HG03521 (cell line): ENCODE results near the gene DHRSX.
"Not testable (repeated sequence)": the region's sequence is repeated elsewhere in the genome, so short reads cannot be mapped to it uniquely, and the experiment has no call there.

Source experiments
- ATAC-seq: cut with Tn5 transposase; IDR thresholded peaks from one replicate; pipeline ENCODE4 v1.9.1; 2021; ENCODE audit warnings: mild to moderate bottlenecking, moderate library complexity; ENCODE audit not compliant: unreplicated experiment

DHRSX gene

GRCh38 chrX:2520539-2520938 is 19.8 kb upstream of the DHRSX start:
- no peak for ATAC-seq

GRCh38 chrX:2519638-2520037 is 18.9 kb upstream of the DHRSX start:
- ATAC-seq: not testable (repeated sequence)

- peak; percentile 17 for ATAC-seq
Observed at GRCh38 chrX:2517055-2517454, 16.3 kb upstream of the DHRSX start.

- ATAC-seq: peak; percentile 44
Observed at GRCh38 chrX:2516623-2517022, 15.8 kb upstream of the DHRSX start.

- no peak for ATAC-seq
Observed at GRCh38 chrX:2514131-2514530, 13.4 kb upstream of the DHRSX start.

GRCh38 chrX:2513121-2513664 is 12.4 kb upstream of the DHRSX start:
- no peak for ATAC-seq

- ATAC-seq: no peak
Observed at GRCh38 chrX:2512501-2512900, 11.7 kb upstream of the DHRSX start.

GRCh38 chrX:2511326-2511725 is 10.6 kb upstream of the DHRSX start:
- no peak for ATAC-seq

- ATAC-seq: no peak
Observed at GRCh38 chrX:2508648-2509335, 8.0 kb upstream of the DHRSX start.

GRCh38 chrX:2507904-2508627 is 7.3 kb upstream of the DHRSX start:
- no peak for ATAC-seq

- ATAC-seq: no peak
Observed at GRCh38 chrX:2507196-2507595, 6.4 kb upstream of the DHRSX start.

GRCh38 chrX:2505341-2505740 is 4.6 kb upstream of the DHRSX start:
- not testable (repeated sequence) for ATAC-seq

- no peak for ATAC-seq
Observed at GRCh38 chrX:2504706-2505332, 4.0 kb upstream of the DHRSX start.

- ATAC-seq: no peak
Observed at GRCh38 chrX:2503591-2504500, 3.1 kb upstream of the DHRSX start.

GRCh38 chrX:2502668-2503519 is 2.1 kb upstream of the DHRSX start:
- no peak for ATAC-seq

GRCh38 chrX:2502120-2502667 is 1.4 kb upstream of the DHRSX start:
- ATAC-seq: no peak

- no peak for ATAC-seq
Observed at GRCh38 chrX:2501559-2502102, 855 bp upstream of the DHRSX start.

- ATAC-seq: peak; percentile 36
Observed at GRCh38 chrX:2500091-2500802, 529 bp downstream of the DHRSX start.

GRCh38 chrX:2499507-2499906 is 1.3 kb downstream of the DHRSX start:
- no peak for ATAC-seq
